Gastrocnemius medialis (tissue), 4 donors: ENCODE results near the gene FBXO27.

ENCODE experiments used
- CTCF ChIP-seq, 5 experiments: fragments of 450-650 bp in 3 of 5; fragments of 200-600 bp in 2 of 5; sonication (generic) in 2 of 5; IDR thresholded peaks in 4 of 5; conservative IDR thresholded peaks in 1 of 5; 1 replicate in 4 of 5; 2 replicates in 1 of 5; pipeline ENCODE4 v1.5.1; 2016 to 2019; ENCODE audit warnings: antibody characterized with exemption in 5 of 5, mild to moderate bottlenecking in 3 of 5, moderate library complexity in 3 of 5
- POLR2A ChIP-seq, 2 donors: fragments of 450-650 bp; IDR thresholded peaks; one replicate each; pipeline ENCODE4 v1.6.1; 2017; ENCODE audit warnings: antibody characterized with exemption in 2 of 2, mild to moderate bottlenecking in 2 of 2, moderate library complexity in 2 of 2

- TF ChIP-seq POLR2A (IDR thresholded peaks at IDR 0.05) (no peak), CTCF (IDR thresholded peaks at IDR 0.05 in 4 of 5, conservative IDR thresholded peaks at IDR 0.05 in 1 of 5) (no peak)
These were observed 27.8 kb upstream of the FBXO27 start for GRCh38 chr19:39060171-39060570.
